ENCODE data around the gene C16orf82. TPM values are rescaled to one million over a fixed set of nuclear protein-coding genes. Genes with fewer than 3 reads are reported as not detected.

The C16orf82 gene
- total RNA-seq, 3 donors from 2014 or later (not counting 1 experiment from before 2014, with no cell fraction given): not detected

DNA sequence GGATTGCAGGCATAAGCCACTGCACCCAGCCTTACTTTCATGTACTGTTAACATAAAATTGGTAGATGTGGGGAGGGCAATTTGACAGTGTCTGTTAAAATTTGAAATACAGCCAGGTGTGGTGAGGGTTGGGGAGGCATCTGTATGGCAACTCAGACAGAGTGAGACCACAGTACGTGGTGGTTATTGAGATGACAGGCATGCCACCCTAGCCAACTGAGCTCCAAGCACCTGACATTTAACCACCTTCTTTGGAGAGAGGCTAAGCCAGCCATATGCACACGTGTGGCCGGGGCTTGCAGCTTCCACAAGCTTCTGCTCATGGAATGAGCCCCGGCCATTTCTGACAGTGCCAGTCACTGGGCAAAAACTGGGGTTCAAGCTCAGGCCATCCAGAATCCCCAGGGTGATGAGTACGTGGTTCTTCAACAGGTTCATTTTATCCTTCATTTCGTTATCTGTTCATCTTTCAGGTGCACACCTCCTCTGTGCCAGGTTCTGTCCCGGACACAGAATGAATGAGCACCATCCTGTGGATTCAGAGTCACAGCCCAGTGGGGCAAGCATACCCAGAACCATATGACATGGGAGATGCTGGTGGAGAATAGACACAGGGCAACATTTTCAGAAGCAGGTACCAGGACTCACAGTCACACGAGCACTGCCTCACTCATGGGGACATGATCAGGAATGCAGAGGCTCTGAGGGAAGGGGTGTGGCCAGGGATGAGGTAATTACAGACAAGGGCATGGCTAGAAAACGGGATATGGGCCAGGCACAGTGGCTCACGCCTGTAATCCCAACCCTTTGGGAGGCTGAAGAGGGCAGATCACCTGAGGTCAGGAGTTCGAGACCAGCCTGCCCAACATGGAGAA, 36.2 kb downstream of the C16orf82 start:
- H3K27ac ChIP-seq (ENCODE audit: low read length): no peak overlapping the region
- H3K27ac Mint-ChIP-seq: no peak overlapping the region
- no peaks in the 10 kb centered on the region for H3K4me1 ChIP-seq (ENCODE audit: control insufficient read depth, insufficient read depth, low read length)
- H3K36me3 Mint-ChIP-seq: no peaks in the 10 kb centered on the region
- no peaks in the 10 kb centered on the region for H3K27me3 ChIP-seq (ENCODE audit: control insufficient read depth, insufficient read depth, low read length)
- DNase-seq: no peak
- no peaks in the 10 kb centered on the region for H3K9me3 ChIP-seq (ENCODE audit: control insufficient read depth, insufficient read depth, low read length)
- H3K27me3 Mint-ChIP-seq (ENCODE audit: low read depth in 2 of 2): peaks cover 11 to 17% of the 10 kb centered on the region in 2 donors
- H3K4me3 ChIP-seq (ENCODE audit: low read length): no peak overlapping the region
- no peak overlapping the region for H3K4me3 Mint-ChIP-seq
- no peak for ATAC-seq
- H3K36me3 ChIP-seq (ENCODE audit: control insufficient read depth, insufficient read depth, low read length): no peaks in the 10 kb centered on the region
- TF ChIP-seq, protein P1, sequence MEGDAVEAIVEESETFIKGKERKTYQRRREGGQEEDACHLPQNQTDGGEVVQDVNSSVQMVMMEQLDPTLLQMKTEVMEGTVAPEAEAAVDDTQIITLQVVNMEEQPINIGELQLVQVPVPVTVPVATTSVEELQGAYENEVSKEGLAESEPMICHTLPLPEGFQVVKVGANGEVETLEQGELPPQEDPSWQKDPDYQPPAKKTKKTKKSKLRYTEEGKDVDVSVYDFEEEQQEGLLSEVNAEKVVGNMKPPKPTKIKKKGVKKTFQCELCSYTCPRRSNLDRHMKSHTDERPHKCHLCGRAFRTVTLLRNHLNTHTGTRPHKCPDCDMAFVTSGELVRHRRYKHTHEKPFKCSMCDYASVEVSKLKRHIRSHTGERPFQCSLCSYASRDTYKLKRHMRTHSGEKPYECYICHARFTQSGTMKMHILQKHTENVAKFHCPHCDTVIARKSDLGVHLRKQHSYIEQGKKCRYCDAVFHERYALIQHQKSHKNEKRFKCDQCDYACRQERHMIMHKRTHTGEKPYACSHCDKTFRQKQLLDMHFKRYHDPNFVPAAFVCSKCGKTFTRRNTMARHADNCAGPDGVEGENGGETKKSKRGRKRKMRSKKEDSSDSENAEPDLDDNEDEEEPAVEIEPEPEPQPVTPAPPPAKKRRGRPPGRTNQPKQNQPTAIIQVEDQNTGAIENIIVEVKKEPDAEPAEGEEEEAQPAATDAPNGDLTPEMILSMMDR (IDR thresholded peaks at IDR 0.05): no peak
- H3K4me1 Mint-ChIP-seq: no peaks in the 10 kb centered on the region
- intact Hi-C loops (cut with micrococcal nuclease): no loop called here
- 77% methylated on average over 11 of the region's 11 CpGs for WGBS (ENCODE audit: insufficient coverage)
- no peaks in the 10 kb centered on the region for H3K9me3 Mint-ChIP-seq

DNA sequence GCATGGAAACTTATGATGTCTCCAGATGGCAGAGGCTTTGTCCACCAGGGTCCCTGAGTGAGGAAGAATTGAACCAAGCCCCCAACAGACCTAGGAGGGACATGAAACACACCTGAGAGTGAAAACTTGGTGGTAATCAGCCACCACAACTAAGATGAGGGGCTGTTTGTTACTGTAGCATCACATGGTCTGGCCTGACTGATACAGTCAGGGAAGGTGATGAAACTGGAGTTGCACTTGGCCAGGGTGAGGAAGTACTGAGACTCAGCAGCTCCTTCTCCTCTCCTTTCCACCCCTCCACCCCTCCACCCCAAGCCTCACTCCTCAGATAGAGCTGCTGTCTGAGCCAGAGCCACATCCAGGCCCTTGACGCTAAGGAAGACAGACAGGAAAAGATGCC, 37.2 kb downstream of the C16orf82 start:
- H3K27ac ChIP-seq (ENCODE audit: low read length): no peak overlapping the region
- Mint-ChIP-seq H3K4me1 (peaks cover 0 to 1% of the 10 kb centered on the region in 2 donors), H3K36me3 (no peaks in the 10 kb centered on the region), H3K27ac (no peak overlapping the region), H3K4me3 (no peak overlapping the region), H3K9me3 (no peaks in the 10 kb centered on the region), H3K27me3 (ENCODE audit: low read depth in 2 of 2) (peaks cover 12 to 14% of the 10 kb centered on the region in 2 donors)
- intact Hi-C loops (cut with micrococcal nuclease): no loop called here
- 100% methylated on average over 1 of the region's 1 CpG for WGBS (ENCODE audit: insufficient coverage)
- H3K36me3 ChIP-seq (ENCODE audit: control insufficient read depth, insufficient read depth, low read length): no peaks in the 10 kb centered on the region
- no peaks in the 10 kb centered on the region for H3K9me3 ChIP-seq (ENCODE audit: control insufficient read depth, insufficient read depth, low read length)
- H3K27me3 ChIP-seq (ENCODE audit: control insufficient read depth, insufficient read depth, low read length): no peaks in the 10 kb centered on the region
- H3K4me3 ChIP-seq (ENCODE audit: low read length): no peak overlapping the region
- no peak for ATAC-seq
- peaks cover 2% of the 10 kb centered on the region for H3K4me1 ChIP-seq (ENCODE audit: control insufficient read depth, insufficient read depth, low read length)
- DNase-seq: no peak
- TF ChIP-seq, protein P1 (IDR thresholded peaks at IDR 0.05): no peak

GRCh38 chr16:27106305-27106704, 39.6 kb downstream of the C16orf82 start:
- TF ChIP-seq, protein P1 (IDR thresholded peaks at IDR 0.05): no peak
- Histone ChIP-seq H3K27me3 (ENCODE audit: control insufficient read depth, insufficient read depth, low read length) (no peaks in the 10 kb centered on the region), H3K36me3 (ENCODE audit: control insufficient read depth, insufficient read depth, low read length) (no peaks in the 10 kb centered on the region), H3K4me3 (ENCODE audit: low read length) (no peak overlapping the region), H3K27ac (ENCODE audit: low read length) (no peak overlapping the region), H3K9me3 (ENCODE audit: control insufficient read depth, insufficient read depth, low read length) (no peaks in the 10 kb centered on the region), H3K4me1 (ENCODE audit: control insufficient read depth, insufficient read depth, low read length) (peaks cover 13% of the 10 kb centered on the region)
- Mint-ChIP-seq H3K27me3 (ENCODE audit: low read depth in 2 of 2) (peaks cover 9 to 10% of the 10 kb centered on the region in 2 donors), H3K36me3 (no peaks in the 10 kb centered on the region), H3K9me3 (no peaks in the 10 kb centered on the region), H3K27ac (no peak overlapping the region), H3K4me3 (no peak overlapping the region), H3K4me1 (peaks cover 0 to 9% of the 10 kb centered on the region in 2 donors)
- intact Hi-C loops (cut with micrococcal nuclease): loop anchor here (5.0 kb wide), 2 partner anchors 1269 to 1829 kb away; no protein-coding TSS in a partner anchor
- no peak for ATAC-seq
- no peak for DNase-seq
- WGBS (ENCODE audit: insufficient coverage): 92% methylated on average over 4 of the region's 6 CpGs
